Kidney epithelial cell (primary cell): Measurements from ENCODE around the gene INS. TPM values are rescaled to one million over a fixed set of nuclear protein-coding genes. Genes with fewer than 3 reads are reported as not detected.

Experiments used
- DNase-seq: peaks from one replicate; pipeline ENCODE4 v3.0.0-alpha.2; 2010; ENCODE audit warnings: low read depth
- H3K27me3 ChIP-seq: 2 replicates; pipeline ENCODE4 v1.6.0; 2011; ENCODE audit warnings: low read length; ENCODE audit not compliant: control insufficient read depth, insufficient read depth
- H3K36me3 ChIP-seq: 2 replicates; pipeline ENCODE4 v1.5.1; 2011; ENCODE audit warnings: low read length; ENCODE audit not compliant: control insufficient read depth, insufficient read depth
- H3K4me3 ChIP-seq: 2 replicates; pipeline ENCODE4 v1.5.1; 2011; ENCODE audit warnings: low read depth, mild to moderate bottlenecking, control low read depth, low read length
- total RNA-seq: library from RNA; depleted of rRNA; stranded (reverse); fragments of >200 nt; gene quantifications from 2 replicates; pipeline ENCODE4 v1.2.3, GENCODE V29; 2015
- TF ChIP-seq, protein P1 (sequence below): IDR thresholded peaks from 2 replicates; pipeline ENCODE4 v1.5.1; 2011; ENCODE audit warnings: mild to moderate bottlenecking, moderate library complexity, low read length, control low read depth, inconsistent platforms; ENCODE audit not compliant: insufficient read depth, poor library complexity, severe bottlenecking

The INS gene
- total RNA-seq, 1 donor from 2014 or later, result not detected

DNA sequence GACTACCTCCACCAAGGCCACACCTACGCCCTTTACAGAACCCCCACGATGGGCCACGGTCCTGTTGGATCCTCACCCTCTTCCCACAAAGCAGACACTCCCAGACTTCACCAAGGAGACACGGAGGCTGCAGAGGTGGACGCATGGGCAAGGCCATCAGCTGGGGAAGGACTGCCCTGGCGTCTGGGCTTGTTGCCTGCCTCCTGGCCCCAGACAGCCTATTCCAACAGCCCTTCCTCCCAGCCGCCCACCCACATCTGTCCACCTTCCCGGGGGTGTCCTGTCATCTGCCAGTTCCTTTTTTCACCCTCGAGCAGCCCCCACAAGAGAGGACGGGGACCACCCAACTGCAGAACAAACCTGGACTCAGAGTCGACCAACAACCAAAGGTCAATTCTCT, 39.5 kb upstream of the INS start:
- TF ChIP-seq, protein P1, sequence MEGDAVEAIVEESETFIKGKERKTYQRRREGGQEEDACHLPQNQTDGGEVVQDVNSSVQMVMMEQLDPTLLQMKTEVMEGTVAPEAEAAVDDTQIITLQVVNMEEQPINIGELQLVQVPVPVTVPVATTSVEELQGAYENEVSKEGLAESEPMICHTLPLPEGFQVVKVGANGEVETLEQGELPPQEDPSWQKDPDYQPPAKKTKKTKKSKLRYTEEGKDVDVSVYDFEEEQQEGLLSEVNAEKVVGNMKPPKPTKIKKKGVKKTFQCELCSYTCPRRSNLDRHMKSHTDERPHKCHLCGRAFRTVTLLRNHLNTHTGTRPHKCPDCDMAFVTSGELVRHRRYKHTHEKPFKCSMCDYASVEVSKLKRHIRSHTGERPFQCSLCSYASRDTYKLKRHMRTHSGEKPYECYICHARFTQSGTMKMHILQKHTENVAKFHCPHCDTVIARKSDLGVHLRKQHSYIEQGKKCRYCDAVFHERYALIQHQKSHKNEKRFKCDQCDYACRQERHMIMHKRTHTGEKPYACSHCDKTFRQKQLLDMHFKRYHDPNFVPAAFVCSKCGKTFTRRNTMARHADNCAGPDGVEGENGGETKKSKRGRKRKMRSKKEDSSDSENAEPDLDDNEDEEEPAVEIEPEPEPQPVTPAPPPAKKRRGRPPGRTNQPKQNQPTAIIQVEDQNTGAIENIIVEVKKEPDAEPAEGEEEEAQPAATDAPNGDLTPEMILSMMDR, result no peak
- Histone ChIP-seq H3K27me3 (peaks cover 16% of the 10 kb centered on the region), H3K36me3 (no peaks in the 10 kb centered on the region), H3K4me3 (no peak overlapping the region)
- DNase-seq, result no peak

DNA sequence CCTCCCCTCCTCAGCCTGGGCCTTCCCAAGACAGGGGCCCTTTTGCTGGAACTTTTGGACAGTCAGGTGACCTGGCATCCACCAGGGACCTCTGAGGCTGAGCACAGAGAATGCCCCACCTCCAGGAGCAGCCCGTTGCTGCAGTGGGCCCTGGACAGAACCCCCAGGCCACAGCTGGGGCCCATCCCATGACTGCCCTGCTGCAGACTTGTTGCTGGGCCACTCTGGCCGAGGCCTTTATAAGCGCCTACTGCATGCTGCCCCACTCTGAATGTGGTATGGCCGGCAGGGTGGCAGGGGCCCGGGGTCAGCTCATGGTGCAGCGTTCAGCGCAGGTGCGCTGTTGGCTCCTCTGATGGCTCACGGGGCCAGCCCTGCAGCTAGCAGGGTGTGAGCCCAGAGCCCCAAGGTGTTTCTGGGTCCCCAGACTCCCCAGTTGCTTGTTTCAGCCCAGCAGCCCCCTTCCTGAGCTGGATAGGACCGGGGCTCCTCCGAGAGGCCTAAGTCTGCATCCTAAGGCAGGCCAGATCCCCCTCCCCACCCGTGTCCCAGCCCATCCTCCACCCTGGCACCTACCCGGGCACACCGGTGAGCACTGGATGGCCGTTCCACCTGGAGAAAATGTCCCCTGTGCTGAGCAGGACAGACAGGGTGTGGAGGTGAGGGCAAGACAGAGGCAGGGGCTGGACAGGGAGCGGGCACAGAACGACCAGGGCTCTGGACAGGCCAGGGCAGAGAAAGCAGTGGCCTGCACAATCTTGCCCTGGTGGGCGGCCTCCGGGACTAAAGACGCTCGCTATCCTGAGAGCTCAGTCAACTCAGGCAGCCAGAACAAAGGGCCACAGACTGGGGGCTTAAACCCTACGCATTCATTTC, 38.7 kb upstream of the INS start:
- H3K27me3 ChIP-seq, result peaks cover 17% of the 10 kb centered on the region
- no peaks in the 10 kb centered on the region for H3K36me3 ChIP-seq
- no peak overlapping the region for H3K4me3 ChIP-seq
- DNase-seq, result no peak
- TF ChIP-seq, protein P1, result no peak

DNA sequence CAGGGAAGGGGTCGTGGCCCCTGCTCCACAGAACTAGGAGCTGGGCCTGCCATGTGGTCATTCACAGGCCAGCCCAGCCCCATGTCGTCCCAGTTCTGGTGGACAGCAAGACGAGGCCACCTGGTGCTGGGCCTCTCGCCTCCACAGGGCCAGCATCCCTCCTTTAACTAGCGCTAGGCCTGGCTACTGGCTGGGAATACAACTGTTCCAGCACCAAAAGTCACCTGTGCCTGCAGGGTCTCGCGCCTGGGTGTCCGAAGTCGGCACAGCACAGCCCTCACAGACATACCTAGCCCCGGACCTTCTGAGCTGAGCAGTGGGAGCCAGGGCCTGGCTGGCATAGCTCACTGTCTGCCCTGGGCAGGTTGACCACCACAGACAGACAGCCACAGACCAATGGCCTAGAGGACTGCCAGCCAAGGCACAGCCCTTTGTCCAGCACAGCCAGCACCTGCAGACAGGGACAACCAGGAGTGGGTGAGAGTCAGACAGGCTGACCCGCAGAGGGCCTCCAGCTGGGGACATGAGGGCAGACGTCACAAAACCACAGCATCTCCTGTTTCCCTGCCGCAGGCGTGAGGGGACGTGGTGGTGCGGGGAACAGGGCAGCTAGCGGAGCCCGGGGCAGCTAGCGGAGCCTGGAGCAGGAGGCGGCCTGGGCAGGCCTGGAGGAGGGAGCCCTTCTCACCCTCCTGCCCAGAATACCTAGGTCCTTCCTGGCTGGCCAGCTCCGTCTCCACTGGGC, 37.8 kb upstream of the INS start:
- DNase-seq, result no peak

DNA sequence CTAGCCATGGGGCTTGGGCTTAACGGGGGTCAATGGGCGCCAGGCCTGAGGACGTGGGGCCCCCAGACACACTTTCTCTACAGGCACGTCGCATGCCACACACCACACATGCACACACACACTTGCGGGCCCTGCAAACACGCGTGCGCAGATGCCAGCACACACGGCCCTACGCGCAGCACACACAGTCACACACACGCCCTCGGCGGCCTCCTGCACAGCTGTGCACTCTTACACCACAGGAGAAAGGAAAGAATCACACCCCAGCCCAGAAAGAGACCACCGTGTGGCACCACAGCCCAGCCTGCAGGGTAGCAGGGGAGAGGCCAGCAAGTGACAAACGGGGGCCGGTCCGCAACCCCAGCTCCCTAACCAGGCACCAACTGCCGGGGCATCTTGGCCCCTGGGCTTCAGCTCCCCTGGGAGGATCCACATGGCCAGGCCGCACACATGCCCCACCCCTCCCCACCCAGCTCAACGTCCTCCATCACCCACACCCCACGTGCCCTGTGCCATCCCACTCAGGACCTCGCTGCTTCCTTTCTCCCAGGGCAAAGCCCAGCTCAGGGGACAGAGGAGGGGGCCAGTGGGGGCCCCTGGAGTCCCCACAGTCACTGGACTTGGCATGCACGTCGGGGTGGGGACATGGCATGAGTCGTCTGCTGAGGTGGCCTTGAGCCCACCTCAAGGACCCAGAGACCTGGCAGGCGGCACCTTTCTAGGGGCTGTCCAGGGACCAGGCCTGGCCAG, 36.9 kb upstream of the INS start:
- H3K36me3 ChIP-seq, result no peaks in the 10 kb centered on the region
- H3K27me3 ChIP-seq, result peaks cover 17% of the 10 kb centered on the region
- DNase-seq, result no peak
- TF ChIP-seq, protein P1, result no peak
- H3K4me3 ChIP-seq, result no peak overlapping the region

More for the DNA sequence above, 37.8 kb upstream of the INS start:
- Histone ChIP-seq H3K4me3 (no peak overlapping the region), H3K27me3 (peaks cover 17% of the 10 kb centered on the region), H3K36me3 (no peaks in the 10 kb centered on the region)
- TF ChIP-seq, protein P1, result no peak

DNA sequence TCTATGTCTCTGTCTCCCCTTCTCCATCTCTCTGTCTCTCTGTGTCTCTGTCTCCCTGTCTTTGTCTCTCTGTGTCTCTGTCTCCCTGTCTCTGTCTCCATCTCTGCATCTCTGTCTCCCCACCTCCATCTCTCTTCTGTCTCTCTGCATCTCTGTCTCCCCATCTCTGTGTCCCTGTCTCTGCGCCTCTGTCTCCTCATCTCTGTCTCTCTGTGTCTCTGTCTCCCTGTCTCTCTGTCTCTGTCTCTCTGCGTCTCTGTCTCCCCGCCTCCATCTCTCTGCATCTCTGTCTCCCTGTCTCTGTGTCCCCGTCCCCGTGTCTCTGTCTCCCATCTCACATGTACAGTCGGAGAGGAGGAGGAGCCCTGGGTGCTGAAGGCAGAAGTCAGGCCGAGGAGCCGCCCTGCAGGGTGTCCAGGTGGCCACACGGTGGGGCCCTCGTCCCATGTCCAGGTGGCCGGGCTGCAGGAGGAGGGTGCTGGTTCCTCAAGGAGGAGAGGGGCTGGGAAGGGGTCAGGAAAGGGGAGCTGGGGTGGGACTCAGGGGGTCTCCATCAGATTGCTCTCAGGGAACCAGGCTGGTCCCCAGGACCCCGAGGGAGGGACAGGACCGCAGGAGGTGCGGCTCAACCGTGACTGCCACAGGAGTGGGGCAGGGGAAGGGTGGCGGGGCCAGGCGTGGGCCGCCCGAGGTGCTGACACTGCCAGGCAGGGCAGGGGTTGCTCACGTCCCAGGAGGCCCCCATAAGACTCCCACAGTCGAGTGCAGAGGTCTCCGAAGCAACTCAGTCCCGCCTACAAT, 36.2 kb upstream of the INS start:
- no peaks in the 10 kb centered on the region for H3K36me3 ChIP-seq
- TF ChIP-seq, protein P1, result peak; percentile 98
- no peak for DNase-seq
- peaks cover 17% of the 10 kb centered on the region for H3K27me3 ChIP-seq
- no peak overlapping the region for H3K4me3 ChIP-seq
